ENCODE measurements around the gene ANP32A. TPM values are rescaled to one million over a fixed set of nuclear protein-coding genes. Genes with fewer than 3 reads are reported as not detected.

ANP32A gene
- total and polyA plus RNA-seq, 2 experiments from 2014 or later: 40.3 to 70.0 TPM

- no peak overlapping the region for H3K27ac ChIP-seq
- no peak overlapping the region for H3K9ac ChIP-seq
- TF ChIP-seq EZH2 (IDR thresholded peaks at IDR 0.05; ENCODE audit: insufficient read depth, poor library complexity, severe bottlenecking) (no peak), EZH2phosphoT487 (IDR thresholded peaks at IDR 0.05; ENCODE audit: insufficient read depth, low read depth) (no peak)
- H3K9me2 ChIP-seq (ENCODE audit: insufficient read depth): no peaks in the 10 kb centered on the region
- in situ Hi-C loops (cut with MboI): no loop called here
- H3K79me2 ChIP-seq (ENCODE audit: insufficient read depth): no peaks in the 10 kb centered on the region
- no peaks in the 10 kb centered on the region for H3K36me3 ChIP-seq (ENCODE audit: low read depth)
- H3K4me1 ChIP-seq (ENCODE audit: insufficient read depth): no peaks in the 10 kb centered on the region
- no peaks in the 10 kb centered on the region for H3K9me3 ChIP-seq (ENCODE audit: low read depth)
- no peaks in the 10 kb centered on the region for H4K20me1 ChIP-seq (ENCODE audit: insufficient read depth)
- H2AFZ ChIP-seq: no peak overlapping the region
- DNase-seq: no peak
- H3K27me3 ChIP-seq (replicated peaks; ENCODE audit: insufficient read depth): peaks cover 61% of the 10 kb centered on the region
- no peaks in the 10 kb centered on the region for H3F3A ChIP-seq (ENCODE audit: insufficient read depth)
- 47% methylated on average over 5 of the region's 5 CpGs for WGBS, 2 experiments (ENCODE audit: low coverage in 1 of 2, low lambda C conversion rate in 2 of 2, missing lambda C conversion rate in 2 of 2)
- H3K4me2 ChIP-seq (ENCODE audit: unreplicated experiment): no peak overlapping the region
- H3K4me3 ChIP-seq: no peak overlapping the region
These were observed 24.3 kb upstream of the ANP32A start for GRCh38 chr15:68844856-68845550.

- TF ChIP-seq EZH2 (IDR thresholded peaks at IDR 0.05; ENCODE audit: insufficient read depth, poor library complexity, severe bottlenecking): peak; percentile 68
- 0 out of 2 replicates have a peak, but pooled peaks have one; percentile 7 for TF ChIP-seq EZH2phosphoT487 (IDR thresholded peaks at IDR 0.05; ENCODE audit: insufficient read depth, low read depth)
- Histone ChIP-seq H3K9me3 (ENCODE audit: low read depth) (no peaks in the 10 kb centered on the region), H3K27me3 (replicated peaks; ENCODE audit: insufficient read depth) (peaks cover 55% of the 10 kb centered on the region), H3K4me3 (peak overlapping the region; percentile 55), H3F3A (ENCODE audit: insufficient read depth) (no peaks in the 10 kb centered on the region), H4K20me1 (ENCODE audit: insufficient read depth) (no peaks in the 10 kb centered on the region), H3K4me1 (ENCODE audit: insufficient read depth) (no peaks in the 10 kb centered on the region), H3K9ac (no peak overlapping the region), H3K9me2 (ENCODE audit: insufficient read depth) (no peaks in the 10 kb centered on the region), H3K79me2 (ENCODE audit: insufficient read depth) (no peaks in the 10 kb centered on the region), H2AFZ (peak overlapping the region; percentile 63), H3K4me2 (ENCODE audit: unreplicated experiment) (peak overlapping the region; percentile 56), H3K36me3 (ENCODE audit: low read depth) (no peaks in the 10 kb centered on the region), H3K27ac (no peak overlapping the region)
- 5 to 6% methylated on average over 32 of the region's 32 CpGs for WGBS, 2 experiments (ENCODE audit: low coverage in 1 of 2, low lambda C conversion rate in 2 of 2, missing lambda C conversion rate in 2 of 2)
- DNase-seq: peak; percentile 51
- in situ Hi-C loops (cut with MboI): no loop called here
These were observed 23.0 kb upstream of the ANP32A start for GRCh38 chr15:68843425-68844311.

GRCh38 chr15:68842958-68843357 lies 22.3 kb upstream of the ANP32A start:
- H3K9me2 ChIP-seq (ENCODE audit: insufficient read depth): no peaks in the 10 kb centered on the region
- WGBS, 2 experiments (ENCODE audit: low coverage in 1 of 2, low lambda C conversion rate in 2 of 2, missing lambda C conversion rate in 2 of 2): 29 to 53% methylated on average over 1 of the region's 1 CpG
- H3F3A ChIP-seq (ENCODE audit: insufficient read depth): no peaks in the 10 kb centered on the region
- H3K36me3 ChIP-seq (ENCODE audit: low read depth): no peaks in the 10 kb centered on the region
- no peak overlapping the region for H3K27ac ChIP-seq
- no peaks in the 10 kb centered on the region for H4K20me1 ChIP-seq (ENCODE audit: insufficient read depth)
- H3K4me2 ChIP-seq (ENCODE audit: unreplicated experiment): no peak overlapping the region
- H2AFZ ChIP-seq: no peak overlapping the region
- no peaks in the 10 kb centered on the region for H3K4me1 ChIP-seq (ENCODE audit: insufficient read depth)
- TF ChIP-seq EZH2 (IDR thresholded peaks at IDR 0.05; ENCODE audit: insufficient read depth, poor library complexity, severe bottlenecking): peak; percentile 25
- 0 out of 2 replicates have a peak, but pooled peaks have one; percentile 13 for TF ChIP-seq EZH2phosphoT487 (IDR thresholded peaks at IDR 0.05; ENCODE audit: insufficient read depth, low read depth)
- in situ Hi-C loops (cut with MboI): no loop called here
- no peak overlapping the region for H3K9ac ChIP-seq
- H3K9me3 ChIP-seq (ENCODE audit: low read depth): no peaks in the 10 kb centered on the region
- DNase-seq: no peak
- H3K27me3 ChIP-seq (replicated peaks; ENCODE audit: insufficient read depth): peaks cover 60% of the 10 kb centered on the region
- H3K79me2 ChIP-seq (ENCODE audit: insufficient read depth): no peaks in the 10 kb centered on the region
- H3K4me3 ChIP-seq: no peak overlapping the region

GRCh38 chr15:68834346-68834745 lies 13.7 kb upstream of the ANP32A start:
- no peak overlapping the region for H3K4me2 ChIP-seq (ENCODE audit: unreplicated experiment)
- no peaks in the 10 kb centered on the region for H3F3A ChIP-seq (ENCODE audit: insufficient read depth)
- no peaks in the 10 kb centered on the region for H3K4me1 ChIP-seq (ENCODE audit: insufficient read depth)
- H3K27me3 ChIP-seq (replicated peaks; ENCODE audit: insufficient read depth): peaks cover 18% of the 10 kb centered on the region
- H3K36me3 ChIP-seq (ENCODE audit: low read depth): no peaks in the 10 kb centered on the region
- TF ChIP-seq EZH2phosphoT487 (IDR thresholded peaks at IDR 0.05; ENCODE audit: insufficient read depth, low read depth) (no peak), EZH2 (IDR thresholded peaks at IDR 0.05; ENCODE audit: insufficient read depth, poor library complexity, severe bottlenecking) (no peak)
- H3K27ac ChIP-seq: no peak overlapping the region
- 26 to 33% methylated on average over 3 of the region's 3 CpGs for WGBS, 2 experiments (ENCODE audit: low coverage in 1 of 2, low lambda C conversion rate in 2 of 2, missing lambda C conversion rate in 2 of 2)
- H2AFZ ChIP-seq: no peak overlapping the region
- no peaks in the 10 kb centered on the region for H4K20me1 ChIP-seq (ENCODE audit: insufficient read depth)
- no peaks in the 10 kb centered on the region for H3K9me2 ChIP-seq (ENCODE audit: insufficient read depth)
- no peak overlapping the region for H3K4me3 ChIP-seq
- in situ Hi-C loops (cut with MboI): no loop called here
- no peaks in the 10 kb centered on the region for H3K79me2 ChIP-seq (ENCODE audit: insufficient read depth)
- DNase-seq: no peak
- peaks cover 3% of the 10 kb centered on the region for H3K9me3 ChIP-seq (ENCODE audit: low read depth)
- H3K9ac ChIP-seq: no peak overlapping the region
